Measurements from ENCODE around the gene LSM14B.
A peak's percentile ranks its signal among the peaks of the same experiment; 100 is the strongest.

The LSM14B gene

DNA sequence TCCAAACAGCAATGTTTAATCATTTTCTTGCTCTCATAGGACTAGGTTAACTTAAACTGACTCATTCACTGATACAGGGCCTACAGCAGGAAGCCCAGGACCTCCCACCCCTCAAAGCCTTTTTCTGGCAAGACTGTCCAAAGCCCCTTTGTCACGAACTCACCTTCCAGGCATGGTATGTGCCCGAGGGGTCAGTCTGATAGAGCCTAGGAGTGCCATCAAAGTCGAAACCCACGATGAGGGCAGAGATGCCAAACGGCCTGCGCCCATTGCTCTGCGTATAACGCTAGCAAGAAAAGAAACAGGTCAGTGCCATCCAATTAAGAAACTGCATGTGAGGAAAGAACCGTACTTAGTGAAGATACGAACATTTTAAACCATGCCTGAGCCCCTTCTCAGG, 16.6 kb downstream of the LSM14B start:
- Histone ChIP-seq H3K79me2 (ENCODE audit: insufficient read depth, low read length) (peaks cover 73% of the 10 kb centered on the region), H3K27me3 (ENCODE audit: insufficient read depth, low read length, poor library complexity) (no peaks in the 10 kb centered on the region), H3K4me3 (ENCODE audit: low read depth in 1 of 2, low read length in 2 of 2) (no peak overlapping the region), H2AFZ (ENCODE audit: low read depth, low read length) (no peak overlapping the region), H3K36me3 (ENCODE audit: insufficient read depth, low read length) (peaks cover 83% of the 10 kb centered on the region), H4K20me1 (ENCODE audit: insufficient read depth, low read length) (peaks cover 82% of the 10 kb centered on the region), H3K27ac (ENCODE audit: low read length) (no peak overlapping the region), H3K9ac (ENCODE audit: low read depth, low read length) (no peak overlapping the region), H3K4me1 (ENCODE audit: insufficient read depth, low read length) (peaks cover 27% of the 10 kb centered on the region), H3K9me3 (ENCODE audit: insufficient read depth, low read length, severe bottlenecking) (no peaks in the 10 kb centered on the region), H3K4me2 (ENCODE audit: insufficient read depth, low read length) (no peak overlapping the region)
- TF ChIP-seq EZH2 (IDR thresholded peaks at IDR 0.05; ENCODE audit: borderline replicate concordance, low read depth, low read length, severe bottlenecking) = no peak
- DNase-seq (no peak), ATAC-seq (ENCODE audit: insufficient read depth, low read depth) (no peak)

DNA sequence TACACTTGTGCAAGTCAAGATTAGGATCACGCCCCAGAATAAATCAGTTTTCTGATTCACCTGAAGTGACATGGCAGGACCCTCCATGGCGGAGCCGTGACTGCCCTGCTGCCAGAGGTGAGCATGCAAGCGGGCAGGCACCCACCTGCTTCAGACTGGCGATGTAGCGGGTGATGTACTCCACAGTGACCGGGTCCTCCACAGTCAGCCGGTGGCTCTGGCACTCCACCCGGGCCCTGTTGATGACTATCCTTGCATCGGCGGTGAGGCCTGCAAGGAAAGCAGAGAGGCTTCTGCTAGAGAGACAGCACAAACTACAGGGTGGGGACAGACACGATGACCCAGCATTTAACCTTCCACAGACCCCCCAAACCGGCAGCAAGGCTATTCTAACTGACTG, 17.4 kb downstream of the LSM14B start:
- H4K20me1 ChIP-seq (ENCODE audit: insufficient read depth, low read length) = peaks cover 81% of the 10 kb centered on the region
- H3K27me3 ChIP-seq (ENCODE audit: insufficient read depth, low read length, poor library complexity) = no peaks in the 10 kb centered on the region
- peaks cover 79% of the 10 kb centered on the region for H3K79me2 ChIP-seq (ENCODE audit: insufficient read depth, low read length)
- no peak overlapping the region for H2AFZ ChIP-seq (ENCODE audit: low read depth, low read length)
- DNase-seq (no peak), ATAC-seq (ENCODE audit: insufficient read depth, low read depth) (no peak)
- H3K36me3 ChIP-seq (ENCODE audit: insufficient read depth, low read length) = peaks cover 75% of the 10 kb centered on the region
- H3K27ac ChIP-seq (ENCODE audit: low read length) = no peak overlapping the region
- peaks cover 30% of the 10 kb centered on the region for H3K4me1 ChIP-seq (ENCODE audit: insufficient read depth, low read length)
- no peaks in the 10 kb centered on the region for H3K9me3 ChIP-seq (ENCODE audit: insufficient read depth, low read length, severe bottlenecking)
- no peak for TF ChIP-seq EZH2 (IDR thresholded peaks at IDR 0.05; ENCODE audit: borderline replicate concordance, low read depth, low read length, severe bottlenecking)
- TF ChIP-seq, protein P1, sequence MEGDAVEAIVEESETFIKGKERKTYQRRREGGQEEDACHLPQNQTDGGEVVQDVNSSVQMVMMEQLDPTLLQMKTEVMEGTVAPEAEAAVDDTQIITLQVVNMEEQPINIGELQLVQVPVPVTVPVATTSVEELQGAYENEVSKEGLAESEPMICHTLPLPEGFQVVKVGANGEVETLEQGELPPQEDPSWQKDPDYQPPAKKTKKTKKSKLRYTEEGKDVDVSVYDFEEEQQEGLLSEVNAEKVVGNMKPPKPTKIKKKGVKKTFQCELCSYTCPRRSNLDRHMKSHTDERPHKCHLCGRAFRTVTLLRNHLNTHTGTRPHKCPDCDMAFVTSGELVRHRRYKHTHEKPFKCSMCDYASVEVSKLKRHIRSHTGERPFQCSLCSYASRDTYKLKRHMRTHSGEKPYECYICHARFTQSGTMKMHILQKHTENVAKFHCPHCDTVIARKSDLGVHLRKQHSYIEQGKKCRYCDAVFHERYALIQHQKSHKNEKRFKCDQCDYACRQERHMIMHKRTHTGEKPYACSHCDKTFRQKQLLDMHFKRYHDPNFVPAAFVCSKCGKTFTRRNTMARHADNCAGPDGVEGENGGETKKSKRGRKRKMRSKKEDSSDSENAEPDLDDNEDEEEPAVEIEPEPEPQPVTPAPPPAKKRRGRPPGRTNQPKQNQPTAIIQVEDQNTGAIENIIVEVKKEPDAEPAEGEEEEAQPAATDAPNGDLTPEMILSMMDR (IDR thresholded peaks at IDR 0.05; ENCODE audit: borderline replicate concordance, extremely low read depth, low read length, poor library complexity, severe bottlenecking) = no peak
- no peak overlapping the region for H3K4me2 ChIP-seq (ENCODE audit: insufficient read depth, low read length)
- no peak overlapping the region for H3K4me3 ChIP-seq (ENCODE audit: low read depth in 1 of 2, low read length in 2 of 2)
- H3K9ac ChIP-seq (ENCODE audit: low read depth, low read length) = no peak overlapping the region

DNA sequence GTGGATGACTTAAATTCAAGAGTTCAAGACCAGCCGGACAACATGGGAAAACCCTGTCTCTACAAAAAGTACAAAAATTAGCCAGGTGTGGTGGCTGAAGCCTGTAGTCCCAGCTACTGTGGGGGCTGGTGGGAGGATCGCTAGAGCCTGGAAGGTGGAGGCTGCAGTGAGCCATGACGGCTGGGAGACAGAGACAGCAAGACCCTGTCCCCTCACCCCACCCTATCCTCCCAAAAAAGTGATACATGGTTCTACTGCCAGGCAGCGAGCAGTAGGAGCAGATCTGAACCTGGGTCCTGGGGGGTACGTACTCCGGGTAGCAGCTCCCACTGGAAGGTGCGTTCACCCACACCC, 18.7 kb downstream of the LSM14B start:
- Histone ChIP-seq H3K36me3 (ENCODE audit: insufficient read depth, low read length) (peaks cover 74% of the 10 kb centered on the region), H3K4me2 (ENCODE audit: insufficient read depth, low read length) (peak overlapping the region; percentile 95), H2AFZ (ENCODE audit: low read depth, low read length) (no peak overlapping the region), H3K79me2 (ENCODE audit: insufficient read depth, low read length) (peaks cover 85% of the 10 kb centered on the region), H3K4me3 (ENCODE audit: low read depth in 1 of 2, low read length in 2 of 2) (peak overlapping the region; percentile 83 to 84; a peak in 3 of 4 replicates), H3K4me1 (ENCODE audit: insufficient read depth, low read length) (peaks cover 44% of the 10 kb centered on the region), H3K9me3 (ENCODE audit: insufficient read depth, low read length, severe bottlenecking) (no peaks in the 10 kb centered on the region), H4K20me1 (ENCODE audit: insufficient read depth, low read length) (peaks cover 85% of the 10 kb centered on the region), H3K9ac (ENCODE audit: low read depth, low read length) (peak overlapping the region; percentile 90), H3K27me3 (ENCODE audit: insufficient read depth, low read length, poor library complexity) (no peaks in the 10 kb centered on the region), H3K27ac (ENCODE audit: low read length) (peak overlapping the region; percentile 84)
- TF ChIP-seq, protein P1 (IDR thresholded peaks at IDR 0.05; ENCODE audit: borderline replicate concordance, extremely low read depth, low read length, poor library complexity, severe bottlenecking) = no peak
- no peak for TF ChIP-seq EZH2 (IDR thresholded peaks at IDR 0.05; ENCODE audit: borderline replicate concordance, low read depth, low read length, severe bottlenecking)
- no peak for ATAC-seq (ENCODE audit: insufficient read depth, low read depth)
- DNase-seq = no peak

DNA sequence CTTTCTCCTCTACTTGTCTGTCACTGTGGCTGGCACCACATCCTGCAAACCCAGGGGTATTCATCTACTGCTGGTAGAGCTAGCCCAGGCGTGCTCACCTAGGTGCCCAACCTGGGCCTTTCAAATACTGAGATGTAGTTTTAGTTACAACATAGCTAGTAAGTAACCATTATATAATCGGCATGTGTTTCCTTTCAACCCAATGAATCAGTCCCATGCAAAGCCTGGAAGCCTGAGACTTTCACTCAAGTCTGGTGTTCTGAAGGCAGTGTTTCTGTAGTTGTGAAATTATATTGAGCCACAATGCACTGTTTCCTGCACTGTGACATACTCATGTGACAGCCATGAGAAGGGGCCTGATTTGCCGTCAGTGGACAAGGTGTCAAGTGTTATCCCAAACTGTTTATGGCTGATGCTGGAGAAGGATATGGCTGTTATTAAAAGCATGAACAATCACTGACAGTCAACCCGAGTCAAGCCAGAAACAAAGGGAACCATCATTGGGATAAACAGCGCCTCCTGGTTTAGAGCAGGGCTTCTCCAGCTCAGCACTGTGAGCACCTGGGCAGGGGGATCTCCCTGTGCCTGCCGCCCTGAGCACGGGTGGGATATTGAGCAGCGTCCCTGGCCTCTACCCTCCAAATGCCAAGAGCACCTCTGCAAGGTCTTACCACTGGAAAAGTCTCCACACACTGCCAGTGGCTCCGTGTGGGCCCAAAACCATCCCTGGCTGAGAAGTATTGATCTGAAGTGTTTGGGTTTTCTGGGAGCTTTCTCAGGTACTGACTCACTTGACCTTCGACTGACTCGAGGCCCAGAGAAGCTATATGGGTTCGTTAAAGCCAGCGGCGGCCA, 19.3 kb downstream of the LSM14B start:
- DNase-seq (peak; percentile 43), ATAC-seq (ENCODE audit: insufficient read depth, low read depth) (peak; percentile 20)
- H4K20me1 ChIP-seq (ENCODE audit: insufficient read depth, low read length) = peaks cover 83% of the 10 kb centered on the region
- H3K27me3 ChIP-seq (ENCODE audit: insufficient read depth, low read length, poor library complexity) = no peaks in the 10 kb centered on the region
- peaks cover 72% of the 10 kb centered on the region for H3K36me3 ChIP-seq (ENCODE audit: insufficient read depth, low read length)
- H3K27ac ChIP-seq (ENCODE audit: low read length) = peak overlapping the region; percentile 84
- peak overlapping the region; percentile 95 for H3K4me2 ChIP-seq (ENCODE audit: insufficient read depth, low read length)
- no peak overlapping the region for H2AFZ ChIP-seq (ENCODE audit: low read depth, low read length)
- peaks cover 48% of the 10 kb centered on the region for H3K4me1 ChIP-seq (ENCODE audit: insufficient read depth, low read length)
- H3K9ac ChIP-seq (ENCODE audit: low read depth, low read length) = peak overlapping the region; percentile 90
- H3K79me2 ChIP-seq (ENCODE audit: insufficient read depth, low read length) = peaks cover 87% of the 10 kb centered on the region
- TF ChIP-seq, protein P1 (IDR thresholded peaks at IDR 0.05; ENCODE audit: borderline replicate concordance, extremely low read depth, low read length, poor library complexity, severe bottlenecking) = peak; percentile 64
- TF ChIP-seq EZH2 (IDR thresholded peaks at IDR 0.05; ENCODE audit: borderline replicate concordance, low read depth, low read length, severe bottlenecking) = no peak
- peak overlapping the region; percentile 83 to 84 for H3K4me3 ChIP-seq (ENCODE audit: low read depth in 1 of 2, low read length in 2 of 2)
- no peaks in the 10 kb centered on the region for H3K9me3 ChIP-seq (ENCODE audit: insufficient read depth, low read length, severe bottlenecking)
